GM21737 (cell line): ENCODE measurements around the gene C2orf81.
A peak's percentile ranks its signal among the peaks of the same experiment; 100 is the strongest.
"Not testable (repeated sequence)": the region's sequence is repeated elsewhere in the genome, so short reads cannot be mapped to it uniquely, and the experiment has no call there.

ENCODE experiments used
- ATAC-seq: cut with Tn5 transposase; IDR thresholded peaks from one replicate; pipeline ENCODE4 v1.9.1; 2021; ENCODE audit warnings: mild to moderate bottlenecking, moderate library complexity; ENCODE audit not compliant: unreplicated experiment

C2orf81 gene

DNA sequence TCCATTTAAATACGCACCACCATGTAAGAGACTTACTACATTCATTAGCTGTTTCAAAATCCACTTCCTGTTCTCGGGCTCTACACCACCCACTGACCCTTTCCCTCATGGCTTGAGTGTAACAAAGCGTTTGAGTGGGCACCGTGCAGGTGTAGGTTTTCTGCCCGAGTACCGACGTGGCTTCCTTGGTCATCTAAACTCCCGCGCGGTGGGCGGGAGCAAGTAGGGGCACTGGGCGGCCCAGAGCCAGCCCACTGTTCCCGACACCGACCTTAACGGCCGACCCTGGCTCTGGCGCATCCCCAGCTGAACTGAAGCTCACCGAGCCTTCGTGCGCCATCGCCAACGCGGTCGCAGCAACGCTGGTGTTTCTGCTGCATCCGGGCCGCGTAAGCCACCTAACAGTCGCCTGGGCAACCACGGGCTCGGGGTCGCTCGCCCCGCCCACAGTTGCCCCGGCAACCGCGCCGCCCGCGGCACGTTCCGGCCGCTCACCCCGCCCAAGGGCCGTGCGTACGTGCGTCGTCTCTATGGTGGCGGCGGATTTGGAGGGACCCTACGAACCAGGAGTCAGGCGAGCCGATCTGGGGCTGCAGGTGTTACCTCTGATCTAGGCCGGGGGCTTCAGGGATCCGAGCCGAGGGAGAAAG, at the start of gene C2orf81, which contains the start of gene WDR54:
TSS of gene C2orf81 (minus strand) at position 399 of the 650 bp plus-strand sequence. CDS start at position 340, 59 bp downstream.
TSS of gene WDR54 (plus strand) at position 510 of the 650 bp plus-strand sequence. CDS start 424 bp downstream, outside the sequence.
- ATAC-seq, result peak; percentile 86

DNA sequence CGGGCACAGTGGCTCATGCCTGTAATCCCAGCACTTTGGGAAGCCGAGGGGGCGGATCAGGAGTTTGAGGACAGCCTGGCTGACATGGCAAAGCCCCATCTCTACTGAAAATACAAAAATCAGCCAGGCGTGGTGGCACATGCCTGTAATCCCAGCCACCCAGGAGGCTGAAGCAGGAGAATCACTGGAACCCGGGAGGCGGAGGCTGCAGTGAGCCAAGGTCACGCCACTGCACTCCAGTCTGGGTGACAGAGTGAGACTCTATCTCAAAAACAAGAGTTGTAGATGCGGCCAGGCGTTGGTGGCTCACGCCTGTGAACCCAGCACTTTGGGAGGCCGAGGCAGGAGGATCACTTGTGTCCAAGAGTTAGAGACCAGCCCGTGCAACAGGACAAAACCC, 49.3 kb upstream of the C2orf81 start:
- ATAC-seq, result not testable (repeated sequence)

DNA sequence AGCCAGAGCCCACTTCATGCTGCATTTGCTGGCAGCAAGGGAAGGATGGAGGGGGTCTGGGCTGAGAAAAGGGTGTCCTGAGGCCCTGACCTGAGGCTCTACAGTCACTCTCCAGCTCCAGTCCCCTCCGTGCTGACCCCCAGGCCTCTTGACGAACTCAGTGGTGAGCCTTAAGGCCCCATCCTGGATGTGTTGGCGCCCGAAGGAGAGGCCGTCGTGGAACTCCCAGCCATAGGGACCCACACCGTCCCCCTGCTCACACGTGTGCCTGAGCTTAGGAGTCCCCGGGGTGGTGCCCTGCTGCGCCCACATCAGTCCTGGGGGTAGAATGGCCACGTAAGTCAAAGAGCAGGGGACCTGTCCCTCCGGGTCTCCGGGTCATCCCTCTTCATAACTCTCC, 43.0 kb upstream of the C2orf81 start:
- ATAC-seq, result peak; percentile 15

DNA sequence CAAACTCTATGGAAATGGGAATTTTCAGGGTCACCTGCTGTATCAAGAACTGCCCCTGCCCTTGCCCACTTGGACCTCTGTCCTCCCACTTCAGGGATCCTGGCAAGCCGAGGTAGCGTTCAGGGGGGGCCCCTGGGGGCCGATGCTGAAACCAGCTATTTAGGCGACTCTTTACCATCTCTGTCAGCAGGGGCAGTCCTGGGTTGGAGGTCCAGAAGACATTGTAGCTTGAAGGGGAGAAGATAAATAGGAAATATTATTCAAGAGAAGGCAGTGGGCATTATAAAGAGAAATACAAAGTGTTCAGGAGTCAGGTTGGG, 41.3 kb upstream of the C2orf81 start:
- no peak for ATAC-seq

DNA sequence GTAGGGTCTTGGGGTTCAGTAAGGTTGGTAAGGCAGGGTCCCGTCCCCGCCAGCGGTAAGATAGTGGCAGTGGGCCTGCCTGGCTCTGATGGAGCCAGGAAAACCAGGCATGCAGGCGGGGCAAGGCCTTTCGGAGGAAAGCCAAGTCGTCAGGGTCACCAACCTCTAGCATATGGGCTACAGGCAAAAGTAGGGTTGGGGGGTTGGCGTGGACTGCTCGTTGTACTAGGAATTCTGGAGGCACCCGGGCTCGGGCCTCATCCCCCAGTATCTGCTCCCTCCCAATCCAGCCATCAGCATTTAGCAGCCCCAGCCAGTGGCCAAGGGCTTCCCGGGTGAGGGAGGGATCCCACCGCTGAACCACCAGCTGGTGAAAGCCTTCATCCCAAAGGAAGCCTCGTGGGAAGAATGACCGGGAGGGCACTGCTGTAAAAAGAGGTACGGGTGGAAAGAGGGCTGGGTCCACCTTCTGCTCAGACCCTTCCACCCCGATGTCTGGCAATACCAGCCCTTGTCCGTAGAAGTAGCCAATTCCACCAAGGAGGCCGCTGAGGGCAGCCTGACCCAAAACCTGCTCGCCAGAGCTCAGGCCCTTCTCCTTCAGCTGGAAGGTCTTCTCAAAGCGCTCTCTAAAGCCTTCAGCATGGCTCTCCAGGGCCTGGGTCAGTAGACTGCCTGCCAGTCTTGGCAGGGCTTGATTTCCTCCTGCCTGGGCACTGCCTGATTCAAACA, 40.8 kb upstream of the C2orf81 start:
- no peak for ATAC-seq

DNA sequence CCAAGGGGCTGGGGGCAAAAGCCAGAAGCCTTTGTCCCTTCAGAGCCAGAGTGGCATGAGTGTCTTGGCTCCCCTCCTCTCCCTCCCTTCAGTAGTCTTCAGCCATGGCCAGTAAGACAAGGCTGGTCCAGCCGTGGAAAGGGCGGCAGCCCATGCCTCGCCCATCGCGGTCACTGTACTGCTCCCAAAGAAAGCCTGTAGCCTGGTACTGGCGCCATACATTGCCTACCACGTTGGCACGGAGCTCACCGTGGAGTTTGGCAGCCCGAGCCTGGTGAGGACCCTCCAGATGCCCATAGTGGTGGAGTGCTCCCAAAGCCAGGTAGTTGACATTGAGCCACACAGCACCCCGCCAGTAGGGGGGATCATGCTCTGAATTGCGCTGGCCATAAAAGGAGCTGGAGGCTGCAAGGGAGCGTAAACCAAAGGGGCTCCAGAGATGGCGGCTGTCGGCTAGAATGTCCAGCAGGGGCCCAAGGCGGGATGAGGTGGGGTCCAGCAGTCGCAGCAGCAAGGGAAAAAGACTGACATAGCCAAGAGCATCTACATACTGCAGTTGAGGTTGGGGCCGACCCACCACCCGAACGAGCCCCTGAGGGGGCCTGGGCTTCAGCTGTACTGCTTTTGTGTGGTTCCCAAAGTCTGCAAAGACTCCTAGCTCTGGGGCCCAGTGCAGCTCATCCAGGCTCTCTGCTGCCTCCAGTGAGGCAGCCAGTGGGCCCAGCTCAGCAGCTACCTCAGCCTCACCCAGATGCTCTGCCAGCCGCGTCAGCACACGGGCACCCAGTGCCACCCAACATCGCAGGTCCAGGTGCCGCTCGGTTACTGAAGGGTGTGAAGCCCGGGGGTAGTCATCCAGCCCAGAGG, 40.0 kb upstream of the C2orf81 start:
- no peak for ATAC-seq

DNA sequence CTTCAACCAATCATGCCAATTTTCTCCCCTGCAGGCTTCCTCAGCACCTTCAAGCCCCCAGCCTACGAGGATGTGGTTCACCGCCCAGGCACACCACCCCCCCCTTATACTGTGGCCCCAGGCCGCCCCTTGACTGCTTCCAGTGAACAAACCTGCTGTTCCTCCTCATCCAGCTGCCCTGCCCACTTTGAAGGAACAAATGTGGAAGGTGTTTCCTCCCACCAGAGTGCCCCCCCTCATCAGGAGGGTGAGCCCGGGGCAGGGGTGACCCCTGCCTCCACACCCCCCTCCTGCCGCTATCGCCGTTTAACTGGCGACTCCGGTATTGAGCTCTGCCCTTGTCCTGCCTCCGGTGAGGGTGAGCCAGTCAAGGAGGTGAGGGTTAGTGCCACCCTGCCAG, 38.8 kb upstream of the C2orf81 start:
- ATAC-seq, result not testable (repeated sequence)

DNA sequence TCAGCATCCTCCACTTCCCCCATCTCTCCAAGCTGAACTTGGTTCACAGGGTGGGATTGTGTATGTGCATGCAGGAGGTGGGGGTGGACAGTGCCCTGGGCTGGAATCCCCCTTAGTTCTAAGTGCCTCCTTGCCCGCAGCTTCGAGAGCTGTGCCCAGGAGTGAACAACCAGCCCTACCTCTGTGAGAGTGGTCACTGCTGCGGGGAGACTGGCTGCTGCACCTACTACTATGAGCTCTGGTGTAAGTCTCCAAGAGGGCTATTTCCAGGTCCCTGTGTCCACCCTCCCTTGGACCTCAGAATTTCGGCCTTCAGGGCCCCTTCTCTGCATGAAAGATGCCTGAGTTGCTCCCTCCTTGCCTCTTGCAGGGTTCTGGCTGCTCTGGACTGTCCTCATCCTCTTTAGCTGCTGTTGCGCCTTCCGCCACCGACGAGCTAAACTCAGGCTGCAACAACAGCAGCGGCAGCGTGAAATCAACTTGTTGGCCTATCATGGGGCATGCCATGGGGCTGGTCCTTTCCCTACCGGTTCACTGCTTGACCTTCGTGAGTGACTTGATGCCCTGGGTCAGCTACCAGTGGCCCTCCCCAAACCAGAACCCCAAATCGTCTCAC, 38.2 kb upstream of the C2orf81 start:
- not testable (repeated sequence) for ATAC-seq

DNA sequence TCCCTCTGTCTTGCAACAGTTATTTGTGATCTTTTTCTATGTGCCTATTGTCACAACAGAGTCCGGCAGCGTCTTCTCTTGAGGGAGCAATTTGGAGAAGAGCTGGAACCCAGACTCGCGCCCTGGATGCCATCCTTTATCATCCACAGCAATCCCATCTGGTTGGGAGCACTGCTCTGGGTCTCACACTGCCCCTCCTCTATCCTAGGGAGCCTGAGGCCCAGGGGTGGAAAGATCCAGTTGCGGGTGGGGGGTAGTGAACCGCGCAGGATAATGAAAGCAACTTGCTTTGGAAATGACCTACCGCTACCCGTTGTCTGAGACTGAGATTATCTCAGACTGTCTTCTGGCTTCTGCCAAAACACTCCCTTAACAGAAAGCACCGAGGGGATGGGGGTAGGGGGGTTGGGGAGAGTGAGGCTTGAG, 37.5 kb upstream of the C2orf81 start:
- ATAC-seq, result no peak

DNA sequence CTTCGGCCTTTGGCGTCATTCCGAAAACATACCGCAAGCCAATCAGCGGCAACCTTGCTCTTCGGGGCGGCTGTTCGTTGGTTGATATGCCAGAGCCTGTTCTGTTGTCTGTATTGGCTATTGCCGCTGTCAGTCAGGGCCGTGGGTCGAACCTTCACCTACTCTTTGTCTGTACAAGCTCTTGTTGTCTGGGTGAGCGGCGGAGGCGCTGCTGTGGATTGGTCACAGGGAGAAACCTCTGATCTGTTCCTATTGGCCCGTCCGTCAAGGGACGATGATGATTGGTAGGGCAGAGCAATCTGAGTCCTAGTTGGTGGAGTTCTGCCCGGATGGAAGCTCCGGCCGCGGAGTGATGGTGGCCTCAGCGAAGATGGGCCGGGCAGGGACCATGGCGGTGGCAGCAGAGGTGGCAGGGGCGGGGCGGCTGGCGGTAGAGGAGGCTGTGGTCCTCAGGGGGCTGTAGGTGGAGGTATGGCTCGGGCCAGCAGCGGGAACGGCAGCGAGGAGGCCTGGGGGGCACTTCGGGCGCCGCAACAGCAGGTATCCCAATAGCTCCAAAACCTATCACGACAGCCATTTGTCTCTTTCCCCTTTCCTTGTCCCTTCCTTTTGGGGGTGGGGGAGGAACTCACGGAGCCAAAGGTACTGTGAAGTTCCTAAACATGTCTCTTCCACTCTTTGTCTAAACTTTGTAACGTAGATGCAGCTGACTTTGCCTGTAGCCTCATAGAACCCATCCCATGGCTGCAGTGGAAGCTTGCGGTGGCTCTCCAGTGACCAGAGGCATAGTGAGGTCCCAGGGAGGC, 36.9 kb upstream of the C2orf81 start, which contains the start of gene WBP1:
TSS of gene WBP1 (plus strand) at position 307 of the 806 bp plus-strand sequence. CDS start at position 472, 165 bp downstream.
- ATAC-seq, result peak; percentile 76

DNA sequence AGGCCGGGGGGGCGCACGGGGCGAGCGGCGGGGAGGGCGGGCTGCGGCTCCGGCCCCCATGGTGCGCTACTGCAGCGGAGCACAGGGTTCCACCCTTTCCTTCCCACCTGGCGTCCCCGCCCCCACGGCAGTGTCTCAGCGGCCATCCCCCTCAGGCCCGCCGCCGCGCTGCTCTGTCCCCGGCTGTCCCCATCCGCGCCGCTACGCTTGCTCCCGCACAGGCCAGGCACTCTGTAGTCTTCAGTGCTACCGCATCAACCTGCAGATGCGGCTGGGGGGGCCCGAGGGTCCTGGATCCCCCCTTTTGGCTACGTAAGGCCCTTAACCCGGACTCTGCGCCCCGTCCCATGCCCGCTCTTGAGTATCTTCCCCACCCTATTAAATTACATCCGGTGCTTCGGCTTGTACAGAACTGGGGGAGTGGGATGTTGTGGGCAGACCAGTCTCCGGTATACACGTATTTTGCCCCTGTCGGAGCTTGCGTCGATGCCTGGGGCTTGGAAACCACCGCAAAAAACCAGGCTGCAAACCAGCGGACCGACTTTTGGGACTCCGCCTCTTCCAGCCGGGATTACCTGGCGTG, 36.2 kb upstream of the C2orf81 start:
- ATAC-seq, result peak; percentile 35

DNA sequence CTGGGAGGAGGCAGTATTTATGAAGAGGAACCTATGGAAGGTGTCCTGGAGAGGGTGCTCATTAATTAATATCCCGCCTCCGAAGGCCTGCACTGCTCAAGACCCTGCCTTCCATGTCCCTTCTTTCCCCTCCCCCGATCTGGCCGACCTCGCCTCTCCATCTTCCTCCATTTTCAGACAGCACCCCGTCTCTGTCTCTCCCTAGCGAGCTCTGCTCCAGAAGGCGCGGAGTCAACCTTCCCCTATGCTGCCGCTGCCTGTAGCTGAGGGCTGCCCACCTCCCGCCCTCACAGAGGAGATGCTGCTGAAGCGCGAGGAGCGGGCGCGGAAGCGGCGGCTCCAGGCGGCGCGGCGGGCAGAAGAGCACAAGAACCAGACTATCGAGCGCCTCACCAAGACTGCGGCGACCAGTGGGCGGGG, 35.7 kb upstream of the C2orf81 start:
- no peak for ATAC-seq

DNA sequence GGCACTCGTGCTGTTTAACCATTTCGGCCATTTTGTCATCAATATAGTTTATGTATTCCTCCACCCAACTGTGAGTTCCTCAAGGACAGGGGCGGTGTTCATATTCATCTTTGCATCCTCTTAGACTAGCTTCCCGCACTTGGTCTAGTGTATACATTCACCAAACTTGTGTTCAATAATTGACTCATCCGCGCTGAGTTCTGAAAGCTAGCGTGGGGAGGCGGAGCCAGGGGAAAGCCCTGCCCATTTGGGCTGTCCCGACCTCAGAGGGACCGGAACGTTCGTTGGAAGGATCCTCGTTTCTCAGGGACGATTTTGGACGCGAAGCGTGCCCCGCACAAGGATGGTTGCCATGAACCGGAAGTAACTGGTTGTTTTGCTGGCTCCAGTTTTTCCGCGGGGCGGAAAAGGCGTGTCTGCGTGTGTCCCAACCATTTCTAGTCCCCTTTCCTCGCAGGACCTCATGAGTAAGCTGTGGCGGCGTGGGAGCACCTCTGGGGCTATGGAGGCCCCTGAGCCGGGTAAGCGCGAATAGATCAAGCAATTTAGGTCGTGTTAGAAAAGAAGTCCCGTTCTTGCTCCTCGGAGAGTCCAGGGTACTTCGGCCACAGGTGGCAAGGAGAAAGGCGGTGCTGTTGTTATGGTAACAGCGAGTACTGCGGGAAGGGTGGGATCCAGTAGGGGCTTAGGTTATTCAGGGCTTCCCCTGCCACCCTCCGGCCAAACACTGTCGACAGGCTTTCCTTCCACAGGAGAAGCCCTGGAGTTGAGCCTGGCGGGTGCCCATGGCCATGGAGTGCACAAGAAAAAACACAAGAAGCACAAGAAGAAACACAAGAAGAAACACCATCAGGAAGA, 33.5 kb upstream of the C2orf81 start, which contains the start of gene INO80B:
TSS of gene INO80B (plus strand) at position 434 of the 858 bp plus-strand sequence. CDS start at position 464, 30 bp downstream.
- peak; percentile 46 for ATAC-seq

DNA sequence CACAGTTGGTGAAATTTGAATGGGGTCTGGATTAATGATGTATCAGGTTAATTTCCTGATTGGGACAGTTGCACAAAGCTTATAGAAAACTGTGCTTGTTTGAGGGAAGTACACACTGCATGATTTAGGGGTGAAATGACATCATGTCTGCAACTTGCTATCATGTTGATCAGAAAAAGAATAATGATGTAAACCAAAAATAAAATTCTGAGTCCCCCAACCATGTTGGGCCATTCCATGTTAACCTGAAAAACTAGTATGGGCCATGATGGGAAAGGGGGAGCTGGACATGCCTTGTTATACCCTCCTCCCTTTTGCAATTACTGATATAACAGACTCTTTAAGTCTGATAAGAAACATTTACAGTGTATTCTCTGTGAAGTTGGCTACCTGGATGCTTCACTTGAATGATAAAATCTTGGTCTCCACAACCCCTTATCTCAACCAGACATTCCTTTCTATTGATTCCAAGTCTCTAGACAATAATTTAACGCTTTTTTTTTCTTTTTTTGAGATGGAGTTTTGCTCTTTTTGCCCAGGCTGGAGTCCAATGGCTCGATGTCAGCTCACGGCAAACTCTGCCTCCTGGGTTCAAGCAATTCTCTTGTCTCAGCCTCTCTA, 29.3 kb upstream of the C2orf81 start:
- no peak for ATAC-seq

DNA sequence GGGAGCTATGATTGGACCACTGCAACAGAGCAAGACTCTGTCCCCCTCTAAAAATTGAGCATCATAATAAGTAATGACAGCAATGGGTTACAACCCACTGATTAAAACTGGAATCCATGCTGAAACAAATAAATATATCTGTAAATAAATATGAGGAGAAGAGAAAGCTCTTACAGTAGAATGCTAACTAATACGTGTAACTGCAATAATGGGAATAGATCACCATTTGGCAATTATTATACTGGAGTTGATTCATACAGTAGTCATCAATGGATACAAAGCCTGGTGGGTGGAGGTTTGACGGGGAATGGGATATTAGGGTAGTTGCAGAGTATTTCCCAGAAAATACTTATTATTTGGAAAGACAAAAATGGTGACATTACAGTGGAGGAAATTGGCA, 27.4 kb upstream of the C2orf81 start:
- ATAC-seq, result no peak

DNA sequence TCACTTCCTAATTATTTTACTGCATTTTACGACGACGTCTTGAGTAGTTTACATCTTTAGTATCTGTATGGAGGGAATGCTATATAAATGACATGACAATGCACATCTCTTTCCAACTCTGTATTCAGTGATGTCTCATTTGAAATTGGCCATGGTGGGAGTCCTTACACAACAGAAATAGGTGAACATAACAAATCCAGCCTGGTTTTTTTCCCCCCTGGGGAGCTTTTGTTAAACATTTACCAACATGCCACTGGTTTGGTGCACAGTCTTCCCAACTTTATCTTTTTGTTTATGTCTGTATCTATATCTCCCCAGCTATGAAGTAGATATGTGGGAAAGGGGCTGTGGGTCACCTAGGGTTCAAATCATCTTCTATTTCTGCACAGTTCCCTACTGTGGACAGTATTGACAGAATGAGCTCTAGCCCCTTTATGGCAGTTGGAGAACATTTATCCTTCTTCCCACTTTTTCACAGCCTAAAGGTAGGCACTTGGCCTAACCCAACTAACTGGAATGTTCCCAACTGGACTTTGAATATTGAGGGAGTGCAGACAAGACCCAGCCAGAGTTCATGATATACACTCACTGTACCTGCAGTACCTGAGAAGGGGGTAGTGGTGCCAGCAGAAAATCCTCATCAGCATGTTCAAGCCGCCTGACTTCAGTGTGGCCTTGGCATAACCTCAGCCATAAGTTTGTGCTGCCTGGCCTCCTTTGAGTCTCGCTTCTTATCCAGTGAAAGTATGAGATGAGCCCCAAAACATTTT, 26.0 kb upstream of the C2orf81 start:
- no peak for ATAC-seq
